AG09319 (cell line): ENCODE measurements around the gene COA1.
"Not testable (repeated sequence)": the region's sequence is repeated elsewhere in the genome, so short reads cannot be mapped to it uniquely, and the experiment has no call there.

ENCODE experiments used
- DNase-seq: peaks from one replicate; pipeline ENCODE4 v3.0.0-alpha.2; 2010; ENCODE audit warnings: low read depth; ENCODE audit errors: extremely low read depth
- CTCF ChIP-seq: IDR thresholded peaks from 2 replicates; pipeline ENCODE4 v1.5.1; 2011; ENCODE audit warnings: low read depth, mild to moderate bottlenecking, inconsistent platforms, low read length, moderate library complexity

COA1 gene

GRCh38 chr7:43630482-43630881, 98.8 kb downstream of the COA1 start:
- TF ChIP-seq CTCF, result no peak
- no peak for DNase-seq

DNA sequence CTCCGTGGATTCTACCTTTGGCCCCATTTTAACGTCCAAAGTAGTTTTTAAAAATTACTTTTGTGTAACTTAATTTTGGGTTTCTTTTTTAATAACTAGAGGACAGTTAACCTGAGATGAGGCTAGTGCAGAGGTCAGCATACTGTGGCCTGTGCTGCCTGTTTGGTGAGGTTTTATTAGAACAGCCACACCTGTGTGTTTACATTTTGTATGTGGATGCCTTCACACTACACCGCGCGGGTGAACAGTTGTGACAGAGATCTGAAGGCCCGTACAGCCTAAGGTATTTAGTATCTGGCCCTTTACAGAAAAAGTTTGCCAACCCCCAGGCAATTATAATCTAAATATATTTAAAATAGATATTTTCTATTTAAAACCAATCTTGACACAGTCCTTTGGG, 99.5 kb downstream of the COA1 start:
- TF ChIP-seq CTCF, result no peak
- DNase-seq, result no peak

DNA sequence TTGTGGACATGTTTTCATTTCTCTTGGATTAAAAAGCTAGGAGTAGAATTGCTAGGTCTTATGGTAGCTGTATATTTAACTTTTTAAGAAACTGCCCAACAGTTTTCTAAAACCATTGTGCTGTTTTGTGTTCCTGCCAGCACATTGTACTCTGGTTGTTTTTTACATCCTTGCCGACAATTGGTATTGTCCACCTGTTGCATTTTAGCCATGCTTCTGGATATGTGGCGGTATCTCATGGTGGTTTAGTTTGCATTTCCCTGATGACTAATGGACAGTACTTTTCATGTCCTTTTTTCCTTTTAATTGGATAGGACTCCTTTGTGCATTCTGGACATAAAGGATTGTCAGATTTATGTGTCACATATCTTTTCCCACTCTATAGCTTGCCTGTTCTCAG, 100.9 kb downstream of the COA1 start:
- no peak for TF ChIP-seq CTCF
- DNase-seq, result no peak

DNA sequence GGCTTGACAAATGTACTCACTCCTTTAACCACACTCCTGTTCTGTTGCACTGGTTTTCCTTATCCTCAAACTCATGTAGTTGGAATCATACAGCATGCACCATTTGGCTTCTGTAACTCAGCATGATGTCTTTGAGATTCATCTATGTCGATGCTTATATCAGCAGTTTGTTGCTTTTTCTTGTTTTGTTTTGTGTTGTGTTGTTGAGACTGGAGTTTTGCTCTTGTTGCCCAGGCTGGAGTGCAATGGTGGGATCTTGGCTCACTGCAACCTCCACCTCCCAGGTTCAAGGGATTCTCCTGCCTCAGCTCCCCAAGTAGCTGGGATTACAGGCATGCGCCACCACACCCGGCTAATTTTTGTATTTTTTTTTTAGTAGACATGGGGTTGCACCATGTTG, 101.5 kb downstream of the COA1 start:
- DNase-seq, result not testable (repeated sequence)

DNA sequence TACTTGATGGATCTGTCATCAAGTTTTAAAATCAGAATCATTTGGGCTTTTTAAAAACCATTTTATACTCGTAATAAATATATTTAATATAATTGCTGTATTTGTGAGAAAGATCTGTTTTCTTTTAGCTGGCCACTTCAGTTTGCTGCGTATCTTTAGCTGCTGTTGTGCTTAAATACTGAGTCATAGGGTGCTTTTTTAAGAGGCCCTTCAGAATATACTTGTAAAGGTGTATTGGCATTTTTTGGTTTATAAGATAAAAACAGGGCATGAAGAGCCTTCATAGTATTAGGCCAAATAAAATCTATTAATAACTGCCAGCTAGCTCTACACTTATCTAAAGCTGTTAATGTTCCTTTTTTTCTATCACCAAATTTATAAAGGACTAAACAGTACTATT, 102.6 kb downstream of the COA1 start:
- DNase-seq, result no peak
- TF ChIP-seq CTCF, result no peak

DNA sequence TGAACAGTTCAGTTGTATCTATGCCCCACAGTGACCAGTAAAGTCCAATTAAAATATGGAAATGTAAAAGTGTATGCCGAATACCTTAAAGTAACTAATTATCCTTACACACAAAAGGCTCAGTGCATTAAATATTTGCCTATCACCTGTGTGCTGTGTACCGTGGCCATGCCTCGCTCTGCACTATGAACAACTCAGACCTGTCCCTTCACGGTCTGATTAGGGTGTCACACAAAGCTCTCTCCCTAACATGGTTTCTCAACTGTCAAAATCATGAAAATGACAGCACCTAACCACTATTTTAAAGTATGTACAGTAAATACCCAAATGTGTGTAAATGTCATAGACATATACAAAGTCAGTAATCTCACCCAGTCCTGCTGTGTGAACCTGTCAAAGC, 103.3 kb downstream of the COA1 start:
- TF ChIP-seq CTCF, result no peak

DNA sequence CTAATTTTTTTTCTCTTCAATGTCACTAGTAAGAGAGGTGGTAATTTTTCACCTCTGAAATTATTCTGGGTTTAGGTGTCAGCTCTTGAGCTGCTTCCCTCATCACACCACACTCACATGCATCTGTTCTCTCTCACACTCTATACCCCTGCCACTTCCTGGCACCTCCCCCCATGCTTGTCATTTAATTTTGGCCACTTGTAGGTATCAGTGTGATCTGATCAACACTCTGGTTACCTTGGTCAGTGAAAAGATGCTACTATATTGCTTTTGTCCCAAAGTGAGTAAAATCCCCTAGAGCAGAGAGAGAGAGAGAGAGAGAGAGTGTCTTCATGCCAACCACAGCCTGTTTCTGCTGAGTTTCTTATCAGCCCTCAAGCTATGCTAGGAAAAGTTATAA, 103.9 kb downstream of the COA1 start:
- TF ChIP-seq CTCF, result no peak

More for the DNA sequence above, 103.3 kb downstream of the COA1 start:
- no peak for DNase-seq

GRCh38 chr7:43624156-43624555, 105.2 kb downstream of the COA1 start:
- TF ChIP-seq CTCF, result no peak
- DNase-seq, result no peak

More for the DNA sequence above, 103.9 kb downstream of the COA1 start:
- no peak for DNase-seq
